Tibial nerve (tissue), 4 donors: ENCODE data around the gene RRM1. TPM values are rescaled to one million over a fixed set of nuclear protein-coding genes. Genes with fewer than 3 reads are reported as not detected.

Source experiments
- DNase-seq, 2 donors: peaks; one replicate each; pipeline ENCODE4 v3.0.0-alpha.2; 2019; ENCODE audit warnings: low spot score in 2 of 2
- H3K27ac ChIP-seq, 4 donors: fragments of 200-600 bp; sonication (generic) in 3 of 4; one replicate each; pipeline ENCODE4 v1.5.1; 2017 to 2019; ENCODE audit warnings: mild to moderate bottlenecking in 1 of 4
- H3K27me3 ChIP-seq, 2 donors: fragments of 200-600 bp; sonication (generic) in 1 of 2; one replicate each; pipeline versions ENCODE4 v1.5.1 to v1.6.0; 2017 to 2019
- H3K36me3 ChIP-seq, 3 donors: fragments of 200-600 bp; sonication (generic); one replicate each; pipeline ENCODE4 v1.5.1; 2018 to 2019
- H3K4me1 ChIP-seq, 4 donors: fragments of 200-600 bp; sonication (generic) in 3 of 4; one replicate each; pipeline ENCODE4 v1.5.1; 2017 to 2019
- H3K4me3 ChIP-seq, 4 donors: fragments of 200-600 bp; sonication (generic) in 3 of 4; one replicate each; pipeline ENCODE4 v1.5.1; 2017 to 2019; ENCODE audit warnings: mild to moderate bottlenecking in 1 of 4, moderate library complexity in 1 of 4
- H3K9me3 ChIP-seq, 4 donors: fragments of 200-600 bp; sonication (generic) in 3 of 4; one replicate each; pipeline ENCODE4 v1.5.1; 2017 to 2019
- CTCF ChIP-seq, 5 experiments: fragments of 200-600 bp in 3 of 5; fragments of 450-650 bp in 2 of 5; sonication (generic) in 3 of 5; IDR thresholded peaks; one replicate each; pipeline ENCODE4 v1.5.1; 2016 to 2019; ENCODE audit warnings: antibody characterized with exemption in 5 of 5, mild to moderate bottlenecking in 3 of 5, moderate library complexity in 2 of 5
- EP300 ChIP-seq, 2 donors: sonication (generic); formaldehyde crosslinking; IDR thresholded peaks; one replicate each; pipeline ENCODE4 v1.6.1; 2017; ENCODE audit warnings: antibody characterized with exemption in 2 of 2, mild to moderate bottlenecking in 1 of 2
- POLR2A ChIP-seq, 2 donors: fragments of 450-650 bp; IDR thresholded peaks; one replicate each; pipeline ENCODE4 v1.6.1; 2017; ENCODE audit warnings: antibody characterized with exemption in 2 of 2, mild to moderate bottlenecking in 2 of 2, moderate library complexity in 2 of 2
- WGBS, 2 donors: methylation state at CpG; one replicate each; pipeline ENCODE4 v1.1.5; 2018; 5-methylcytosine and 5-hydroxymethylcytosine counted together
- total RNA-seq, 4 donors: library from RNA; depleted of rRNA; stranded (reverse); fragments of >200 nt; gene quantifications; one replicate each; pipeline ENCODE4 v1.1.0, GENCODE V29; 2016

The RRM1 gene
- total RNA-seq, 4 donors from 2014 or later: 23.3 to 35.2 (median 31.5) TPM

- H3K27ac ChIP-seq: no peak overlapping the region
- H3K4me1 ChIP-seq: peaks cover 0 to 13% (median 6%) of the 10 kb centered on the region in 4 donors
- no peak for DNase-seq
- no peaks in the 10 kb centered on the region for H3K9me3 ChIP-seq
- no peak overlapping the region for H3K4me3 ChIP-seq
- H3K36me3 ChIP-seq: peaks cover 0 to 12% (median 4%) of the 10 kb centered on the region in 3 donors
- TF ChIP-seq CTCF (IDR thresholded peaks at IDR 0.05) (no peak), POLR2A (IDR thresholded peaks at IDR 0.05) (no peak), EP300 (IDR thresholded peaks at IDR 0.05) (no peak)
- no peaks in the 10 kb centered on the region for H3K27me3 ChIP-seq
Observed at GRCh38 chr11:4071325-4071724, 23.3 kb upstream of the RRM1 start.

DNA sequence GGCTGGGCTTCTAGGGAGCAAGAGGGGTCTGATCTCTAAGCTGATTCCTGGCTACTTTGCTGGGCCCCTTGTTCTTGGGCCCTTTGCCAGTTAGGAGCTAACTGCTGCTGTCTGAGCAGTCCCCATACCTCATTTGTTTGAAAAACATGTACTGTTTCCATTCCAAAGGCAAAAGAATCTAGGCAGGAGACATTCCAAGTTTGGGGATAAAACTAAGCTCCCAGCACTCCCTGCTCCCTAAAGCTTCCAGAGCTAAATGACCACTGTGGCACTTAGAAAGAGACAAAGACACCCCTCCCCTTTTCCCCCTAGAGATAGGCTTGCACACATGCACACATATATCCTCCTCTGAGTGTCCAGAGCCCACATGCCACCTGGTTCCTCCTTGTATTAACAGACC lies 22.7 kb upstream of the RRM1 start:
- H3K4me3 ChIP-seq: no peak overlapping the region
- H3K36me3 ChIP-seq: peaks cover 0 to 12% (median 4%) of the 10 kb centered on the region in 3 donors
- H3K9me3 ChIP-seq: no peaks in the 10 kb centered on the region
- no peak for TF ChIP-seq CTCF (IDR thresholded peaks at IDR 0.05)
- TF ChIP-seq POLR2A (IDR thresholded peaks at IDR 0.05): no peak
- no peak for TF ChIP-seq EP300 (IDR thresholded peaks at IDR 0.05)
- no peak for DNase-seq
- H3K4me1 ChIP-seq: peaks cover 0 to 13% (median 6%) of the 10 kb centered on the region in 4 donors
- peak overlapping the region in 1 of 4 donors; percentile 46 for H3K27ac ChIP-seq
- H3K27me3 ChIP-seq: no peaks in the 10 kb centered on the region

DNA sequence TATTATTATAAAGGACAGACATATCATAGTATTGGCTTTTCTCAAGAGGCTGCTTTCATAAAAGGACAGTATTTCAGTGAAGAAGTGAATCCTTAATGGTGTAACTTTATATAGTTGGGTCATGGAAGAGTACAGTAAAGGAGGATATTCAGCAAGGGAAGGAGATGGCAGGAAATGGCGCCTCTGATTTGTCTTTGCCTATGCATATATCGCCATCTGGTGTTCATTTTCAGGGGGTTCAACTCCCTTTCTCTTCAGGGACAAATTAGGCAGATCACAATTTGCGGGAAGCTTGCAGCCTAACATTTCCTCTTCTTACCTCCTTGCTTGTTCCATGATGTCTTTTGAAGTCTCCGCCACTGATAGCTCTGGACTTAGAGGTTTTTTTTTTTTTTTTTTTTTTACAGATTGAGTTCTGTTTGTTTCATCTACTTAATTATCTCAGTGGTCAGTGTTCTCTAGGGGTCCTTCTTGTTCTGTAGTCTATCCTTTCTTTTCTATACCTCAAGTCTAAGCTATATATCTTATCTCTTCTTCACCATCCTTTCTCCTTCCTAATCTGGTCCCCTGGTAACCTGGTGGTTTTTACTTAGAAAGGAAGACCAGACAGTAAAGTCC lies 21.8 kb upstream of the RRM1 start:
- 6 to 13% methylated on average over 4 of the region's 4 CpGs for WGBS, 2 donors

GRCh38 chr11:4074266-4074665 lies 20.3 kb upstream of the RRM1 start:
- peaks cover 0 to 12% (median 4%) of the 10 kb centered on the region in 3 donors for H3K36me3 ChIP-seq
- 92 to 96% methylated on average over 7 of the region's 7 CpGs for WGBS, 2 donors
- TF ChIP-seq POLR2A (IDR thresholded peaks at IDR 0.05) (no peak), EP300 (IDR thresholded peaks at IDR 0.05) (no peak), CTCF (IDR thresholded peaks at IDR 0.05) (no peak)

More for the DNA sequence above, 21.8 kb upstream of the RRM1 start:
- no peaks in the 10 kb centered on the region for H3K9me3 ChIP-seq
- peak overlapping the region in 1 of 4 donors; percentile 46 for H3K27ac ChIP-seq
- peaks cover 0 to 12% (median 4%) of the 10 kb centered on the region in 3 donors for H3K36me3 ChIP-seq
- no peak overlapping the region for H3K4me3 ChIP-seq
- H3K27me3 ChIP-seq: no peaks in the 10 kb centered on the region
- DNase-seq: peak in 1 of 2 donors; percentile 83
- TF ChIP-seq CTCF (IDR thresholded peaks at IDR 0.05) (peak; percentile 57 to 93 (median 83)), EP300 (IDR thresholded peaks at IDR 0.05) (peak in 1 of 2 donors; percentile 60), POLR2A (IDR thresholded peaks at IDR 0.05) (no peak)
- peaks cover 0 to 13% (median 6%) of the 10 kb centered on the region in 4 donors for H3K4me1 ChIP-seq

GRCh38 chr11:4076774-4077173 lies 17.8 kb upstream of the RRM1 start:
- 29 to 45% methylated on average over 1 of the region's 1 CpG for WGBS, 2 donors
- TF ChIP-seq EP300 (IDR thresholded peaks at IDR 0.05): no peak
- TF ChIP-seq CTCF (IDR thresholded peaks at IDR 0.05): no peak
- TF ChIP-seq POLR2A (IDR thresholded peaks at IDR 0.05): no peak
- Histone ChIP-seq H3K4me3 (no peak overlapping the region), H3K36me3 (peaks cover 0 to 27% (median 4%) of the 10 kb centered on the region in 3 donors), H3K27me3 (no peaks in the 10 kb centered on the region), H3K27ac (no peak overlapping the region), H3K4me1 (peaks cover 0 to 7% (median 3%) of the 10 kb centered on the region in 4 donors), H3K9me3 (no peaks in the 10 kb centered on the region)
- DNase-seq: no peak

More at GRCh38 chr11:4074266-4074665, 20.3 kb upstream of the RRM1 start:
- no peaks in the 10 kb centered on the region for H3K27me3 ChIP-seq
- H3K27ac ChIP-seq: no peak overlapping the region
- peaks cover 0 to 11% (median 3%) of the 10 kb centered on the region in 4 donors for H3K4me1 ChIP-seq
- no peak for DNase-seq
- no peaks in the 10 kb centered on the region for H3K9me3 ChIP-seq
- H3K4me3 ChIP-seq: no peak overlapping the region
